SK-N-SH (cell line): ENCODE measurements around the gene TSPAN13. TPM values are rescaled to one million over a fixed set of nuclear protein-coding genes. Genes with fewer than 3 reads are reported as not detected.

ENCODE experiments used
- CTCF ChIA-PET: fragments of 300-600, 350-600 bp; formaldehyde crosslinking; extraction: SDS; loops from one replicate; lab custom pipeline; 2021; lab: Yijun Ruan, JAX
- POLR2A ChIA-PET: fragments of 350-600 bp; sonication (Branson Sonifier 250); formaldehyde crosslinking; extraction: SDS; loops from one replicate; lab custom pipeline; 2020; ENCODE audit warnings: antibody characterized with exemption, inconsistent platforms; lab: Yijun Ruan, JAX
- DNase-seq: peaks from one replicate; pipeline ENCODE4 v3.0.0; 2012
- H2AFZ ChIP-seq: fragments of 200-600 bp; sonication (generic); 2 replicates; pipeline ENCODE4 v1.8.1; 2016; ENCODE audit warnings: antibody characterized with exemption, mild to moderate bottlenecking, low read depth
- H3F3A ChIP-seq: fragments of 200-600 bp; sonication (generic); replicated peaks from 2 replicates; pipeline ENCODE3; 2016; ENCODE audit warnings: antibody characterized with exemption, mild to moderate bottlenecking; ENCODE audit not compliant: insufficient read depth
- H3K27ac ChIP-seq, 2 experiments: fragments of 200-500 bp in 1 of 2; fragments of 200-600 bp in 1 of 2; sonication (Bioruptor generic) in 1 of 2; sonication (generic), shearing (Covaris generic) in 1 of 2; 2 replicates each; pipeline versions ENCODE4 v1.5.1 to v1.6.1; 2014 to 2016; ENCODE audit warnings: low read depth in 2 of 2, inconsistent platforms in 1 of 2, low read length in 1 of 2, mild to moderate bottlenecking in 1 of 2, mixed read lengths in 1 of 2
- H3K27me3 ChIP-seq: fragments of 200-600 bp; sonication (generic), shearing (Covaris generic); 2 replicates; pipeline ENCODE4 v1.6.1; 2016; ENCODE audit warnings: mixed run types; ENCODE audit not compliant: insufficient read depth
- H3K36me3 ChIP-seq, 2 experiments: fragments of 200-500 bp in 1 of 2; fragments of 200-600 bp in 1 of 2; sonication (Bioruptor generic) in 1 of 2; sonication (generic) in 1 of 2; replicated peaks in 1 of 2; 2 replicates each; pipeline versions ENCODE3 to v1.5.1; 2014 to 2016; ENCODE audit warnings: low read length in 1 of 2, mild to moderate bottlenecking in 1 of 2; ENCODE audit not compliant: insufficient read depth in 2 of 2, control insufficient read depth in 1 of 2
- H3K4me1 ChIP-seq, 2 experiments: fragments of 200-500 bp in 1 of 2; fragments of 200-600 bp in 1 of 2; sonication (Bioruptor generic) in 1 of 2; sonication (generic), shearing (Covaris generic) in 1 of 2; 2 replicates each; pipeline versions ENCODE4 v1.5.1 to v1.6.1; 2014 to 2016; ENCODE audit warnings: low read depth in 1 of 2, low read length in 1 of 2, mixed run types in 1 of 2; ENCODE audit not compliant: insufficient read depth in 2 of 2, control insufficient read depth in 1 of 2
- H3K4me2 ChIP-seq: fragments of 200-600 bp; sonication (generic), shearing (Covaris generic); 2 replicates; pipeline ENCODE4 v1.6.1; 2017; ENCODE audit warnings: mixed run types
- H3K4me3 ChIP-seq, 2 experiments: fragments of 200-500 bp in 1 of 2; fragments of 200-600 bp in 1 of 2; sonication (Bioruptor generic) in 1 of 2; sonication (generic), shearing (Covaris generic) in 1 of 2; 2 replicates each; pipeline versions ENCODE4 v1.5.1 to v1.8.1; 2014 to 2016; ENCODE audit warnings: low read depth in 2 of 2, inconsistent platforms in 1 of 2, low read length in 1 of 2, mild to moderate bottlenecking in 1 of 2, mixed read lengths in 1 of 2, moderate library complexity in 1 of 2
- H3K79me2 ChIP-seq: fragments of 200-600 bp; sonication (generic); 2 replicates; pipeline ENCODE4 v1.8.1; 2017; ENCODE audit warnings: mild to moderate bottlenecking; ENCODE audit not compliant: insufficient read depth
- H3K9ac ChIP-seq: fragments of 200-600 bp; sonication (generic); 2 replicates; pipeline ENCODE4 v1.6.1; 2017; ENCODE audit warnings: mixed run types
- H3K9me2 ChIP-seq: fragments of 200-600 bp; sonication (generic); 2 replicates; pipeline ENCODE4 v1.6.1; 2017; ENCODE audit warnings: mixed run types
- H3K9me3 ChIP-seq: fragments of 200-600 bp; sonication (generic); 2 replicates; pipeline ENCODE4 v1.6.1; 2017; ENCODE audit warnings: mixed run types, mild to moderate bottlenecking, moderate library complexity
- H4K20me1 ChIP-seq: fragments of 200-600 bp; sonication (generic); 2 replicates; pipeline ENCODE4 v1.6.1; 2017; ENCODE audit warnings: mild to moderate bottlenecking, mixed run types; ENCODE audit not compliant: insufficient read depth
- CHD2 ChIP-seq: fragments of 150-350 bp; IDR thresholded peaks from 2 replicates; pipeline ENCODE4 v1.6.1; 2018; ENCODE audit warnings: low read length; ENCODE audit not compliant: partially characterized antibody
- FOXM1 ChIP-seq: IDR thresholded peaks from 2 replicates; pipeline ENCODE4 v1.4.0; 2012; ENCODE audit warnings: low read depth, mild to moderate bottlenecking
- MEF2A ChIP-seq: IDR thresholded peaks from 2 replicates; pipeline ENCODE4 v1.4.0; 2012; ENCODE audit warnings: low read depth, borderline replicate concordance
- RFX5 ChIP-seq: IDR thresholded peaks from 2 replicates; pipeline ENCODE4 v1.6.1; 2012; ENCODE audit warnings: mild to moderate bottlenecking, improper control_type of control experiment, low read length
- SIN3A ChIP-seq: IDR thresholded peaks from 2 replicates; pipeline ENCODE4 v1.6.1; 2012; ENCODE audit warnings: low read depth, mild to moderate bottlenecking, low read length, moderate library complexity, borderline replicate concordance
- SMC3 ChIP-seq: IDR thresholded peaks from 2 replicates; pipeline ENCODE4 v1.6.1; 2012; ENCODE audit warnings: low read depth, low read length, improper control_type of control experiment
- TCF12 ChIP-seq: IDR thresholded peaks from 2 replicates; pipeline ENCODE4 v1.4.0; 2012
- USF2 ChIP-seq: fragments of 150-350 bp; IDR thresholded peaks from 2 replicates; pipeline ENCODE4 v1.6.1; 2017; ENCODE audit warnings: antibody characterized with exemption, low read length, low read depth, borderline replicate concordance
- YY1 ChIP-seq: IDR thresholded peaks from 2 replicates; pipeline ENCODE4 v1.4.0; 2012; ENCODE audit warnings: low read depth, mild to moderate bottlenecking
- whole genome bisulfite sequencing: methylation state at CpG from one replicate; pipeline ENCODE4 v1.1.6; 2017; ENCODE audit warnings: low lambda C conversion rate; 5-methylcytosine and 5-hydroxymethylcytosine counted together
- polyA plus RNA-seq, 3 experiments: library from polyadenylated mRNA; depleted of rRNA; stranded (reverse); fragments of >200 nt; gene quantifications; 2 replicates each; pipeline ENCODE4 v1.2.3, GENCODE V29; 2012
- TF ChIP-seq, protein P1 (sequence below): IDR thresholded peaks from 2 replicates; pipeline ENCODE4 v1.6.1; 2012; ENCODE audit warnings: mild to moderate bottlenecking, low read depth, low read length, moderate library complexity
- TF ChIP-seq, protein P2 (sequence below): IDR thresholded peaks from 2 replicates; pipeline ENCODE4 v1.4.0; 2012; ENCODE audit warnings: low read depth, borderline replicate concordance
- TF ChIP-seq, protein P3 (sequence below): fragments of 200-600 bp; sonication (generic); IDR thresholded peaks from 2 replicates; pipeline ENCODE4 v1.6.1; 2017; ENCODE audit warnings: antibody characterized with exemption, mild to moderate bottlenecking, moderate library complexity

TSPAN13 gene
- polyA plus RNA-seq, 1 of the 3 experiments (the other 2 are of a cell fraction), result 0.26 TPM

DNA sequence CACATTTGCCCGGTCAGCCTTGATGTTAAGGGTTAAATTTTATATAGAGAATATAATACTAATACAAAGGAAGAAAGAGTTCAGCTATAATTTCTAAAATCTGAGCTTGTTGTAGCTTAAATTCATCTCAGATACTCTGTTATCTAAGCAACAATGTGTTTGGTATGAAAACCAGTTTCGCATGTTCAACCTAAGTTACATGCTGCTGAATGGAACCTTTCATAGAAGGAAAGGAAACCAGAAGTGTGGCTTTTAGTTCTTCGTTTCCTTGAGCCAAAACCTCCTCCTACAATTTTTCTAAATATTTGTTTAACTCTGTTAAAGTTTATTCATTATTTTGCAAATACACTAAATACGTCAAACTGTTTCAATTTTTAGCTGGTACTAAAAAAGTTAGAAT lies 32.7 kb downstream of the TSPAN13 start:
- no peak for TF ChIP-seq USF2
- TF ChIP-seq SIN3A, result no peak
- TF ChIP-seq CHD2, result no peak
- TF ChIP-seq FOXM1, result no peak
- no peak for TF ChIP-seq TCF12
- TF ChIP-seq, protein P1, sequence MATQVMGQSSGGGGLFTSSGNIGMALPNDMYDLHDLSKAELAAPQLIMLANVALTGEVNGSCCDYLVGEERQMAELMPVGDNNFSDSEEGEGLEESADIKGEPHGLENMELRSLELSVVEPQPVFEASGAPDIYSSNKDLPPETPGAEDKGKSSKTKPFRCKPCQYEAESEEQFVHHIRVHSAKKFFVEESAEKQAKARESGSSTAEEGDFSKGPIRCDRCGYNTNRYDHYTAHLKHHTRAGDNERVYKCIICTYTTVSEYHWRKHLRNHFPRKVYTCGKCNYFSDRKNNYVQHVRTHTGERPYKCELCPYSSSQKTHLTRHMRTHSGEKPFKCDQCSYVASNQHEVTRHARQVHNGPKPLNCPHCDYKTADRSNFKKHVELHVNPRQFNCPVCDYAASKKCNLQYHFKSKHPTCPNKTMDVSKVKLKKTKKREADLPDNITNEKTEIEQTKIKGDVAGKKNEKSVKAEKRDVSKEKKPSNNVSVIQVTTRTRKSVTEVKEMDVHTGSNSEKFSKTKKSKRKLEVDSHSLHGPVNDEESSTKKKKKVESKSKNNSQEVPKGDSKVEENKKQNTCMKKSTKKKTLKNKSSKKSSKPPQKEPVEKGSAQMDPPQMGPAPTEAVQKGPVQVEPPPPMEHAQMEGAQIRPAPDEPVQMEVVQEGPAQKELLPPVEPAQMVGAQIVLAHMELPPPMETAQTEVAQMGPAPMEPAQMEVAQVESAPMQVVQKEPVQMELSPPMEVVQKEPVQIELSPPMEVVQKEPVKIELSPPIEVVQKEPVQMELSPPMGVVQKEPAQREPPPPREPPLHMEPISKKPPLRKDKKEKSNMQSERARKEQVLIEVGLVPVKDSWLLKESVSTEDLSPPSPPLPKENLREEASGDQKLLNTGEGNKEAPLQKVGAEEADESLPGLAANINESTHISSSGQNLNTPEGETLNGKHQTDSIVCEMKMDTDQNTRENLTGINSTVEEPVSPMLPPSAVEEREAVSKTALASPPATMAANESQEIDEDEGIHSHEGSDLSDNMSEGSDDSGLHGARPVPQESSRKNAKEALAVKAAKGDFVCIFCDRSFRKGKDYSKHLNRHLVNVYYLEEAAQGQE, result no peak
- no peak for TF ChIP-seq YY1
- TF ChIP-seq, protein P2, sequence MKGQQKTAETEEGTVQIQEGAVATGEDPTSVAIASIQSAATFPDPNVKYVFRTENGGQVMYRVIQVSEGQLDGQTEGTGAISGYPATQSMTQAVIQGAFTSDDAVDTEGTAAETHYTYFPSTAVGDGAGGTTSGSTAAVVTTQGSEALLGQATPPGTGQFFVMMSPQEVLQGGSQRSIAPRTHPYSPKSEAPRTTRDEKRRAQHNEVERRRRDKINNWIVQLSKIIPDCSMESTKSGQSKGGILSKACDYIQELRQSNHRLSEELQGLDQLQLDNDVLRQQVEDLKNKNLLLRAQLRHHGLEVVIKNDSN, result no peak
- no peak for TF ChIP-seq MEF2A
- TF ChIP-seq SMC3, result no peak
- TF ChIP-seq, protein P3, sequence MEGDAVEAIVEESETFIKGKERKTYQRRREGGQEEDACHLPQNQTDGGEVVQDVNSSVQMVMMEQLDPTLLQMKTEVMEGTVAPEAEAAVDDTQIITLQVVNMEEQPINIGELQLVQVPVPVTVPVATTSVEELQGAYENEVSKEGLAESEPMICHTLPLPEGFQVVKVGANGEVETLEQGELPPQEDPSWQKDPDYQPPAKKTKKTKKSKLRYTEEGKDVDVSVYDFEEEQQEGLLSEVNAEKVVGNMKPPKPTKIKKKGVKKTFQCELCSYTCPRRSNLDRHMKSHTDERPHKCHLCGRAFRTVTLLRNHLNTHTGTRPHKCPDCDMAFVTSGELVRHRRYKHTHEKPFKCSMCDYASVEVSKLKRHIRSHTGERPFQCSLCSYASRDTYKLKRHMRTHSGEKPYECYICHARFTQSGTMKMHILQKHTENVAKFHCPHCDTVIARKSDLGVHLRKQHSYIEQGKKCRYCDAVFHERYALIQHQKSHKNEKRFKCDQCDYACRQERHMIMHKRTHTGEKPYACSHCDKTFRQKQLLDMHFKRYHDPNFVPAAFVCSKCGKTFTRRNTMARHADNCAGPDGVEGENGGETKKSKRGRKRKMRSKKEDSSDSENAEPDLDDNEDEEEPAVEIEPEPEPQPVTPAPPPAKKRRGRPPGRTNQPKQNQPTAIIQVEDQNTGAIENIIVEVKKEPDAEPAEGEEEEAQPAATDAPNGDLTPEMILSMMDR, result no peak
- no peak for TF ChIP-seq RFX5
- TF ChIP-seq, all 33 proteins: peak for 0
- Histone ChIP-seq H3K27me3 (no peaks in the 10 kb centered on the region), H3K36me3 (no peaks in the 10 kb centered on the region), H3K9me3 (no peaks in the 10 kb centered on the region), H3K9ac (no peak overlapping the region), H3K4me1 (peaks cover 0 to 4% of the 10 kb centered on the region in 2 experiments; a peak in 2 of 4 replicates), H3K27ac (no peak overlapping the region), H3K79me2 (no peaks in the 10 kb centered on the region), H3K4me2 (no peak overlapping the region), H2AFZ (no peak overlapping the region), H4K20me1 (no peaks in the 10 kb centered on the region), H3K9me2 (no peaks in the 10 kb centered on the region), H3K4me3 (no peak overlapping the region), H3F3A (no peaks in the 10 kb centered on the region)
- ChIA-PET POLR2A (no interaction called here), CTCF (interaction anchor here (0.8 to 1.8 kb wide), 6 partner anchors 9 to 132 kb away, joined by 3 to 6 read pairs (median 4); no protein-coding TSS in a partner anchor)
- DNase-seq, result no peak
- 63% methylated on average over 4 of the region's 4 CpGs for WGBS
